ENCODE measurements around the gene ZNF697.
"Not testable (repeated sequence)": the region's sequence is repeated elsewhere in the genome, so short reads cannot be mapped to it uniquely, and the experiment has no call there.

Gene ZNF697

GRCh38 chr1:119573886-119574285 is 74.2 kb downstream of the ZNF697 start:
- TF ChIP-seq CTCF (IDR thresholded peaks at IDR 0.05; ENCODE audit: insufficient read depth, low read length, poor library complexity, severe bottlenecking): no peak
- no peak for TF ChIP-seq EZH2phosphoT487 (conservative IDR thresholded peaks at IDR 0.05; ENCODE audit: low read length)
- H4K20me1 ChIP-seq (ENCODE audit: low read depth, low read length): no peaks in the 10 kb centered on the region
- no peaks in the 10 kb centered on the region for H3K27me3 ChIP-seq (ENCODE audit: low read length)
- H2AFZ ChIP-seq (ENCODE audit: low read depth, low read length, severe bottlenecking): no peak overlapping the region
- no peaks in the 10 kb centered on the region for H3K9me3 ChIP-seq (ENCODE audit: insufficient read depth, low read length)
- H3K27ac ChIP-seq (ENCODE audit: low read depth, low read length): no peak overlapping the region
- no peak overlapping the region for H3K4me2 ChIP-seq (ENCODE audit: low read depth, low read length, poor library complexity, severe bottlenecking)
- no peaks in the 10 kb centered on the region for H3K79me2 ChIP-seq (ENCODE audit: insufficient read depth, low read length)
- no peaks in the 10 kb centered on the region for H3F3A ChIP-seq (ENCODE audit: insufficient read depth)
- H3K9me2 ChIP-seq (replicated peaks; ENCODE audit: insufficient read depth, low read length): no peaks in the 10 kb centered on the region
- H3K9ac ChIP-seq (ENCODE audit: low read length): no peak overlapping the region
- H3K4me3 ChIP-seq (ENCODE audit: insufficient read depth, low read length, poor library complexity, severe bottlenecking): no peak overlapping the region
- H3K36me3 ChIP-seq (ENCODE audit: low read length): no peaks in the 10 kb centered on the region

GRCh38 chr1:119569930-119570622 is 78.0 kb downstream of the ZNF697 start:
- not testable (repeated sequence) for H3K9ac ChIP-seq (ENCODE audit: low read length); H2AFZ ChIP-seq (ENCODE audit: low read depth, low read length, severe bottlenecking); H3K4me2 ChIP-seq (ENCODE audit: low read depth, low read length, poor library complexity, severe bottlenecking); H3K79me2 ChIP-seq (ENCODE audit: insufficient read depth, low read length); H4K20me1 ChIP-seq (ENCODE audit: low read depth, low read length); H3F3A ChIP-seq (ENCODE audit: insufficient read depth); H3K9me2 ChIP-seq (replicated peaks; ENCODE audit: insufficient read depth, low read length); H3K9me3 ChIP-seq (ENCODE audit: insufficient read depth, low read length); H3K27ac ChIP-seq (ENCODE audit: low read depth, low read length); H3K27me3 ChIP-seq (ENCODE audit: low read length); H3K4me3 ChIP-seq (ENCODE audit: insufficient read depth, low read length, poor library complexity, severe bottlenecking); H3K36me3 ChIP-seq (ENCODE audit: low read length)

Measured in SU-DHL-6 (cell line).